Measurements from ENCODE around the gene SANBR.
A peak's percentile ranks its signal among the peaks of the same experiment; 100 is the strongest.
"Not testable (repeated sequence)": the region's sequence is repeated elsewhere in the genome, so short reads cannot be mapped to it uniquely, and the experiment has no call there.

The SANBR gene

DNA sequence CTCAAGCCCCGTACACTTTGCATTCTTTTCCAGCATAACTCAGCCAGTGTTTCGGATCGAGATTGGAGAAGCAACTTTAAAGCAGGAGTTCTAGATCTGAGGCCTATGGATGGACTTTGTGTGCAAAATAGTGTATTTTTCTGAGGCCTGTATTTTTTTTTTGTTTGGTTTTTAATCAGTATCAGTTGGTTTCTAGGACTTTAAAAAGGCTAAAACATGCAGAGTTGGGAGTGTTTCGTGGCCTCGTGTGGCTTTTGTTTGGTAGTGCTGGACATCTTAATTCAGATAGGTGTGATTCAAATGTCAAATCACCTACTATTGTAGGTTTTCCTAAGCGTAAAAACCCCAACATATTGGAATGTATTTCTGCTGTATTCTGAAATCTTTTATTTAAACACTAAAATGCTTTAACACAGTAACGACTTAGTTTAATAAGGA, 47.3 kb upstream of the SANBR start:
- TF ChIP-seq, protein P1, sequence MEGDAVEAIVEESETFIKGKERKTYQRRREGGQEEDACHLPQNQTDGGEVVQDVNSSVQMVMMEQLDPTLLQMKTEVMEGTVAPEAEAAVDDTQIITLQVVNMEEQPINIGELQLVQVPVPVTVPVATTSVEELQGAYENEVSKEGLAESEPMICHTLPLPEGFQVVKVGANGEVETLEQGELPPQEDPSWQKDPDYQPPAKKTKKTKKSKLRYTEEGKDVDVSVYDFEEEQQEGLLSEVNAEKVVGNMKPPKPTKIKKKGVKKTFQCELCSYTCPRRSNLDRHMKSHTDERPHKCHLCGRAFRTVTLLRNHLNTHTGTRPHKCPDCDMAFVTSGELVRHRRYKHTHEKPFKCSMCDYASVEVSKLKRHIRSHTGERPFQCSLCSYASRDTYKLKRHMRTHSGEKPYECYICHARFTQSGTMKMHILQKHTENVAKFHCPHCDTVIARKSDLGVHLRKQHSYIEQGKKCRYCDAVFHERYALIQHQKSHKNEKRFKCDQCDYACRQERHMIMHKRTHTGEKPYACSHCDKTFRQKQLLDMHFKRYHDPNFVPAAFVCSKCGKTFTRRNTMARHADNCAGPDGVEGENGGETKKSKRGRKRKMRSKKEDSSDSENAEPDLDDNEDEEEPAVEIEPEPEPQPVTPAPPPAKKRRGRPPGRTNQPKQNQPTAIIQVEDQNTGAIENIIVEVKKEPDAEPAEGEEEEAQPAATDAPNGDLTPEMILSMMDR (IDR thresholded peaks at IDR 0.05; ENCODE audit: unreplicated experiment in 3 of 3) = no peak
- no peaks in the 10 kb centered on the region for H3K27me3 Mint-ChIP-seq (ENCODE audit: low read depth)

DNA sequence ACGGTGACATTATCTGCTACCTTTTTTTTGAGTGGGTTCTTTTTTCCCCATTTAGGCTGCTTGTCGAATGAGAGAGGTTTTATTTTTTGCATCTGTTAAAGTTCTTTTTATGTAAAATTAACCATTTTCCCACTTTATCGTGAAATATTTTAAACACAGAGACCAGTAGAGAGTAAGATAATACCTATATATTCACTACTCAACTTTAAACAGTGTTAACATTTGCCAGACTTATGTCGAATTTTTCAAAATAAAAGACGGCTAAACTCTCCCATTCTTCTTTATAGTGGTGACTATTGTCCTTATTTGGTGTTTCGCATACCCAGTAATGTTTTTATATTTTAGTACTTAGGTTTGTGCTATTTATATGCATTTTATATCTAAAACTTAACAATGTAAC, 46.9 kb upstream of the SANBR start:
- Mint-ChIP-seq H3K36me3 (ENCODE audit: low read depth) (peaks cover 39% of the 10 kb centered on the region), H3K4me3 (peak overlapping the region; percentile 95 to 99 (median 99)), H3K9me3 (peaks cover 17% of the 10 kb centered on the region), H3K27me3 (ENCODE audit: low read depth) (no peaks in the 10 kb centered on the region), H3K27ac (peak overlapping the region; percentile 99), H3K4me1 (peaks cover 18% of the 10 kb centered on the region)
- TF ChIP-seq, protein P1 (IDR thresholded peaks at IDR 0.05; ENCODE audit: unreplicated experiment in 3 of 3) = no peak

More for the DNA sequence above, 47.3 kb upstream of the SANBR start:
- Mint-ChIP-seq H3K4me3 (peak overlapping the region; percentile 95 to 99 (median 99)), H3K4me1 (peaks cover 18% of the 10 kb centered on the region), H3K9me3 (peaks cover 13% of the 10 kb centered on the region), H3K27ac (peak overlapping the region; percentile 99), H3K36me3 (ENCODE audit: low read depth) (peaks cover 35% of the 10 kb centered on the region)

GRCh38 chr2:61021228-61021660, 44.4 kb upstream of the SANBR start:
- Mint-ChIP-seq H3K4me3 (no peak overlapping the region), H3K27ac (no peak overlapping the region), H3K9me3 (peaks cover 25% of the 10 kb centered on the region), H3K36me3 (ENCODE audit: low read depth) (peaks cover 58% of the 10 kb centered on the region), H3K4me1 (peaks cover 18% of the 10 kb centered on the region), H3K27me3 (ENCODE audit: low read depth) (no peaks in the 10 kb centered on the region)
- TF ChIP-seq, protein P1 (IDR thresholded peaks at IDR 0.05; ENCODE audit: unreplicated experiment in 3 of 3) = no peak

GRCh38 chr2:61023670-61024069, 42.0 kb upstream of the SANBR start:
- H3K4me1 Mint-ChIP-seq = peaks cover 10% of the 10 kb centered on the region
- H3K27me3 Mint-ChIP-seq (ENCODE audit: low read depth) = no peaks in the 10 kb centered on the region
- TF ChIP-seq, protein P1 (IDR thresholded peaks at IDR 0.05; ENCODE audit: unreplicated experiment in 3 of 3) = no peak
- H3K27ac Mint-ChIP-seq = no peak overlapping the region
- no peak overlapping the region for H3K4me3 Mint-ChIP-seq
- peaks cover 32% of the 10 kb centered on the region for H3K9me3 Mint-ChIP-seq
- H3K36me3 Mint-ChIP-seq (ENCODE audit: low read depth) = peaks cover 77% of the 10 kb centered on the region

- Mint-ChIP-seq H3K4me1 (no peaks in the 10 kb centered on the region), H3K27ac (no peak overlapping the region), H3K27me3 (ENCODE audit: low read depth) (no peaks in the 10 kb centered on the region), H3K9me3 (peaks cover 34% of the 10 kb centered on the region), H3K4me3 (no peak overlapping the region), H3K36me3 (ENCODE audit: low read depth) (peaks cover 83% of the 10 kb centered on the region)
- TF ChIP-seq, protein P1 (IDR thresholded peaks at IDR 0.05; ENCODE audit: unreplicated experiment in 3 of 3) = no peak
Observed at GRCh38 chr2:61029533-61029932, 36.1 kb upstream of the SANBR start.

DNA sequence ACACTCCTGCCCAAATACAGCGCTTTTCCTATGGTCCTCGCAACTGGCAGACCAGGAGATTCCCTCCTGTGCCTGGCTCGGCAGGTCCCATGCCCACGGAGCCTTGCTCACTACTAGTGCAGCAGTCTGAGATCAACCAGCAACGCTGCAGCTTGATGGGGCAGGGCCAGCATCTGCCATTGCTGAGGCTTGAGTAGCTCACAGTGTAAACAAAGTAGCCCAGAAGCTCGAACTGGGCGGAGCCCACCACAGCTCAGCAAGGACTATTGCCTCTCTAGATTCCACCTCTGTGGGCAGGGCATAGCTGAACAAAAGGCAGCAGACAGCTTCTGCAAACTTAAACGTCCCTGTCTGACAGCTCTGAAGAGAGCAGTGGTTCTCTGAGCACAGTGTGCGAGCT, 31.1 kb upstream of the SANBR start:
- not testable (repeated sequence) for H3K27ac Mint-ChIP-seq; H3K4me3 Mint-ChIP-seq; H3K4me1 Mint-ChIP-seq; H3K27me3 Mint-ChIP-seq (ENCODE audit: low read depth)
- H3K9me3 Mint-ChIP-seq = peaks cover 68% of the 10 kb centered on the region
- peaks cover 96% of the 10 kb centered on the region for H3K36me3 Mint-ChIP-seq (ENCODE audit: low read depth)

DNA sequence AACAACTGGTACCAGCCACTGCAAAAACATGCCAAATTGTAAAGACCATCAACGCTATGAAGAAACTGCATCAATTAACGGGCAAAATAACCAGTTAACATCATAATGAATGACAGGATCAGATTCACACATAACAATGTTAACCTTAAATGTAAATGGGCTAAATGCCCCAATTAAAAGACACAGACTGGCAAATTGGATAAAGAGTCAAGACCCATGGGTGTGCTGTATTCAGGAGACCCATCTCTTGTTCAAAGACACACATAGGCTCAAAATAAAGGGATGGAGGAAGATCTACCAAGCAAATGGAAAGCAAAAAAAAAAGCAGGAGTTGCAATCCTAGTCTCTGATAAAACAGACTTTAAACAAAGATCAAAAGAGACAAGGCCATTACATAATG, 29.0 kb upstream of the SANBR start:
- H3K4me1 Mint-ChIP-seq; H3K27me3 Mint-ChIP-seq (ENCODE audit: low read depth); H3K4me3 Mint-ChIP-seq; H3K27ac Mint-ChIP-seq: not testable (repeated sequence)
- H3K9me3 Mint-ChIP-seq = peaks cover 66% of the 10 kb centered on the region
- H3K36me3 Mint-ChIP-seq (ENCODE audit: low read depth) = peaks cover 94% of the 10 kb centered on the region
